GM19043 (cell line): ENCODE data around the gene MCF2L2.

Experiments
- ATAC-seq: cut with Tn5 transposase; IDR thresholded peaks from one replicate; pipeline ENCODE4 v1.9.1; 2021; ENCODE audit warnings: low read depth; ENCODE audit not compliant: unreplicated experiment

MCF2L2 gene

DNA sequence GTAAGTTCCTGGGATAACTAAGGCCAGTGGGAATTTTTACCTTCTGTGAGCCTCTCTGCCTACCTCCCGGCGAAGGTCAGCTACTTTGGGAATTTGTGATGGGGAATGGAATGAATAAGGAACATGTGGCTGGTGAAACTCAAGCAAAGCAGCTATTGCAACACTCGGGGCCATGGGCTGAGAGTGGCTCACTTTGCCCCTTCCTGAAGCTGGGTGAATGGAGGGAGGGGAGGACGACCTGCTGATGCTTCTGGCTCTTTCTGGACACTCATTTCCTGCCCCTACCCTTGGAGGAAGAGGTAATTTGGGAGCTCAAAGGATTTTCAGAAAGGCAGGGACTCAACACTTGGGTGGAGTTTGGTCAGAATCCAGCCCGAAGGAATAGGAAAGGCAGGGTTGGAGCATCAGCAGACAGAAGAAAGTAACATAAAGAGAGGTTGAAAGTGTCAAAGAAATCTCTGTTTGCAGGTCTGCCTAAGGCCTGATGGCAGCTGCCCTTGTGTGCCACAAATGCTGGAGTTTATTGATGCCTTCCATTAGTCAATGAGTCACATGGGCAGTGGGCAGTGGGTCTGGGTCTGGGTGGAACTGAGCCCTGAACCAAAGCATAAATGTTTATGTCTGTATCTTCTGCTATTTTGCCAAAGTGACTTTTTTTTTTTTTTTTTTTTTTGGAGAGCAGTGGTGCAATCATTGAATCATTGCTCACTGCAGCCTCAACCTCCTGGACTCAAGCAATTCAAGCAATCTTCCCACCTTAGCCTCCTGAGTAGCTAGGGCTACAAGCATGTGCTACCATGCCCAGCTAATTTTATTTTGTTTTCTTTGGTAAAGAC lies 278.3 kb downstream of the MCF2L2 start:
- ATAC-seq: no peak

- no peak for ATAC-seq
Measured at GRCh38 chr3:183148056-183148455, 280.4 kb downstream of the MCF2L2 start.

GRCh38 chr3:183144363-183144762 lies 284.1 kb downstream of the MCF2L2 start:
- ATAC-seq: no peak

- ATAC-seq: no peak
Measured at GRCh38 chr3:183142199-183142598, 286.2 kb downstream of the MCF2L2 start.

- no peak for ATAC-seq
Measured at GRCh38 chr3:183134844-183135243, 293.6 kb downstream of the MCF2L2 start.

DNA sequence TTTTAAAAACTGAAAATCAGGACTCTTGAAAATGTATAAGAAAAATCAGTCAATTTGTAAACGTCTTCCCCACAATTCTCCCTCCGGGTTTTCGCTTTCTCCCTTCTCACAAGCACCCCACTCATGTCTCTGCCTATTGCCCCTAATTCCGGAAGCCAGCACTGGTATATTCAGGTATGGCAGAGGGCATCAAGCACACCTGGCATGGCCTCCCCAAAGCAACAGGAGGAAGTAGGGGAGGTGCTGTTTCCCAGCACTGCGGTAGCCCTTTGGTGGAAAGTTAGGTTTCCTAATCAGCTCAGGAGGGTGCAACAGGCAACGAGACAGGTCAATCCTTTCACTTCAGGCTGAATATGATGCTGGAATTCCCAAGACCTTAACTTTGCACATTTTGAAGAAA lies 296.0 kb downstream of the MCF2L2 start:
- ATAC-seq: no peak

- ATAC-seq: no peak
Measured at GRCh38 chr3:183131735-183132134, 296.7 kb downstream of the MCF2L2 start.

DNA sequence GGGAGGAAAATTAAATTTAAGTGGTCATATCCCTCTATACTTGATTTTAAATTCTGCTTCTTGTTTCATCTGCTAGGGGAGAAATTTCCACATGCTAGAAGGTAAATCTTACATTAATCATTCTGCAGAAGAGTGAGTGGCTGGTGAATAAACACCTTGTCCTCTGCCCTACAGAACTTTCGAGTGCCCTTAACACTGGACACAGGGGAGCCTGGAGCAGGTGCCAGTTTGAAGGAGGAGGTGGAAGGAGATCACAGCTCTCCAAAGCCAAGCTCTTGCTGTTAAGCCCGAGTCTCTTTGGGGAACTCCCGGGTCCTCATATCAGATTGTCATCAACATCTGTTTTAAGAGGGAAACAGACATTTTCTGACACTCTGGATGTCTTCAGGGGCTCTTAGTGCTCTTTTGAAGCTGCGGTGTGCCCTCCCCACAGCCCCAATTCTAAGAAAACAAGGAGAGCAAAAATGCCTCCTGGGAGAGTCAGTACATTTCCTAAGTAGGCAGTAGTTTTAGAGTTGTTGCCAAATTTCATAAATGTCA lies 297.2 kb downstream of the MCF2L2 start:
- ATAC-seq: no peak

DNA sequence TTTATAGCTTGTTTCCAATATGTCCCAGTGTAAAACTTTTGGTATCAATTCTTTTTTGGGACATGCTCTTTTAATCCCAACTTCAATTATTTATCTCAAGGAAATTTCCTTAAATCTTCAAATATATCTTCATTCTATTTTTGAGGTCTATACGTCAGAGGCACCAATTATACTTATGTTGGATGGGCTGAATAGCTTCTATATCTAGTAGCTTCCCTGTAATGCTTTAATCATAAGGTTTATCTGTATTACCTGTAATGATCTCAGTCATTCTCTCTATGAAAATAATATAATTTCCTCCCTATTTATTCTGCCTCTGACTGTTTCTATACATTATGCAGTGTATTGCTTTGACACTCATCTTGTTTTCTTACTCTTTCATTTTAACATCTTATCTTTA lies 299.2 kb downstream of the MCF2L2 start:
- no peak for ATAC-seq

- no peak for ATAC-seq
Measured at GRCh38 chr3:183128709-183129108, 299.7 kb downstream of the MCF2L2 start.
